ENCODE data around the gene PRR23E. TPM values are rescaled to one million over a fixed set of nuclear protein-coding genes. Genes with fewer than 3 reads are reported as not detected.
A peak's percentile ranks its signal among the peaks of the same experiment; 100 is the strongest.

PRR23E gene
- polyA plus RNA-seq, 4 donors: not detected

- H3K4me1 ChIP-seq (ENCODE audit: control insufficient read depth in 3 of 3, insufficient read depth in 2 of 3, low read depth in 1 of 3, low read length in 2 of 3): no peaks in the 10 kb centered on the region
- 67 to 78% (median 74%) methylated on average over 9 of the region's 9 CpGs for WGBS, 3 donors
- DNase-seq (no peak), FAIRE-seq (no peak)
- H3K36me3 ChIP-seq (ENCODE audit: control insufficient read depth in 3 of 3, insufficient read depth in 2 of 3, low read depth in 1 of 3, low read length in 3 of 3): no peaks in the 10 kb centered on the region
- no peaks in the 10 kb centered on the region for H3K9me3 ChIP-seq (ENCODE audit: control insufficient read depth in 2 of 2, insufficient read depth in 1 of 2, low read depth in 1 of 2, low read length in 1 of 2)
- H3K4me3 ChIP-seq (ENCODE audit: low read depth in 1 of 3, low read length in 3 of 3): no peak overlapping the region
- H3K27ac ChIP-seq (ENCODE audit: low read depth in 1 of 3, low read length in 2 of 3): no peak overlapping the region
- peaks cover 0 to 5% (median 4%) of the 10 kb centered on the region in 3 donors for H3K27me3 ChIP-seq (ENCODE audit: control insufficient read depth in 3 of 3, insufficient read depth in 3 of 3, low read length in 3 of 3)
Observed at GRCh38 chr3:127167315-127168043, 25.5 kb upstream of the PRR23E start.

DNA sequence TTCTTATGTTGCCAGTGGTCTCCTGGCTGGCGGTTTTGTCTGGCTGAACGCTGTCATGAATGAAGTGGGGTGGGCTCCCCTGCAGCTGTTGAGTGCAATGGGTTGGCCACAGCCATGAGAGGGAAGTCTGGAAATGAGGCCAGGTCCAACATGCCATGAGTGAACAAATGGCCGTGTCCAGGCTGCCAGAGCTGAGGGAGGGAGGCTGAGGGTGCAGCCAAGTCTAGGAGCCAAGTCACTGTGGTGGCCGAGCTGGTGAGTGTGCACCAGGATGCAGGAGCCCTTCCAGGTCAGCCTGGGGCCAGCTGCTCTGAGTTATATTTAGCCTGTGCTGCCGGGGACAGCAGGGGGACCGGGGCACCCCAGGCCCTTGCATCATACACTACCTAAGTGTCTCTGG is 24.7 kb upstream of the PRR23E start:
- peaks cover 0 to 6% (median 4%) of the 10 kb centered on the region in 3 donors for H3K27me3 ChIP-seq (ENCODE audit: control insufficient read depth in 3 of 3, insufficient read depth in 3 of 3, low read length in 3 of 3)
- no peaks in the 10 kb centered on the region for H3K4me1 ChIP-seq (ENCODE audit: control insufficient read depth in 3 of 3, insufficient read depth in 2 of 3, low read depth in 1 of 3, low read length in 2 of 3)
- DNase-seq (no peak), FAIRE-seq (no peak)
- H3K27ac ChIP-seq (ENCODE audit: low read depth in 1 of 3, low read length in 2 of 3): no peak overlapping the region
- WGBS, 3 donors: 62 to 68% (median 65%) methylated on average over 6 of the region's 6 CpGs
- H3K36me3 ChIP-seq (ENCODE audit: control insufficient read depth in 3 of 3, insufficient read depth in 2 of 3, low read depth in 1 of 3, low read length in 3 of 3): no peaks in the 10 kb centered on the region
- no peaks in the 10 kb centered on the region for H3K9me3 ChIP-seq (ENCODE audit: control insufficient read depth in 2 of 2, insufficient read depth in 1 of 2, low read depth in 1 of 2, low read length in 1 of 2)
- no peak overlapping the region for H3K4me3 ChIP-seq (ENCODE audit: low read depth in 1 of 3, low read length in 3 of 3)

- Histone ChIP-seq H3K27me3 (ENCODE audit: control insufficient read depth in 3 of 3, insufficient read depth in 3 of 3, low read length in 3 of 3) (peaks cover 0 to 10% (median 4%) of the 10 kb centered on the region in 3 donors), H3K4me3 (ENCODE audit: low read depth in 1 of 3, low read length in 3 of 3) (no peak overlapping the region), H3K36me3 (ENCODE audit: control insufficient read depth in 3 of 3, insufficient read depth in 2 of 3, low read depth in 1 of 3, low read length in 3 of 3) (no peaks in the 10 kb centered on the region), H3K4me1 (ENCODE audit: control insufficient read depth in 3 of 3, insufficient read depth in 2 of 3, low read depth in 1 of 3, low read length in 2 of 3) (no peaks in the 10 kb centered on the region), H3K9me3 (ENCODE audit: control insufficient read depth in 2 of 2, insufficient read depth in 1 of 2, low read depth in 1 of 2, low read length in 1 of 2) (no peaks in the 10 kb centered on the region), H3K27ac (ENCODE audit: low read depth in 1 of 3, low read length in 2 of 3) (no peak overlapping the region)
- no peak for FAIRE-seq
- no peak for DNase-seq
- WGBS, 3 donors: 38 to 48% (median 47%) methylated on average over 7 of the region's 7 CpGs
Observed at GRCh38 chr3:127170814-127171213, 22.1 kb upstream of the PRR23E start.

DNA sequence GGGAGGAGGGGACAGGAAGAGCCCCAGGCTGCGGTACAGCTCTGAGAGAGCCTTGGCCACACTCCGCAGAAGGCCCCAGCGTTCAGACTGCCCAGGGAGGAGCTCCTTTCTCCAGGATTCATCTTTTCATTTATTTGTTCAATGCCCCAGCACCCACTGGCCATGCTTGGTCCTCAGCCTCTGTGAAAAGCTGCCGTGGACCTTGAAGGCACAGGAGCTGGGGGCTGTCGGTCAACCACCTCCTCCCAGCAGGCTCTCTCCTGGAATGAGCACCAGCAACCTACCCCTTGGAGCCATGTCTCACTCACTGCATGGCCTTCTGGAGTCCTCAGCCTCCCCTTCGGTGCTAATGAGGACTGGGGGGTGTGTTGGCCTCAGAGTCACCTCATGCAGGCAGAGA is 21.6 kb upstream of the PRR23E start:
- Histone ChIP-seq H3K4me3 (ENCODE audit: low read depth in 1 of 3, low read length in 3 of 3) (no peak overlapping the region), H3K9me3 (ENCODE audit: control insufficient read depth in 2 of 2, insufficient read depth in 1 of 2, low read depth in 1 of 2, low read length in 1 of 2) (no peaks in the 10 kb centered on the region), H3K27me3 (ENCODE audit: control insufficient read depth in 3 of 3, insufficient read depth in 3 of 3, low read length in 3 of 3) (peaks cover 0 to 10% (median 4%) of the 10 kb centered on the region in 3 donors), H3K4me1 (ENCODE audit: control insufficient read depth in 3 of 3, insufficient read depth in 2 of 3, low read depth in 1 of 3, low read length in 2 of 3) (no peaks in the 10 kb centered on the region), H3K27ac (ENCODE audit: low read depth in 1 of 3, low read length in 2 of 3) (no peak overlapping the region), H3K36me3 (ENCODE audit: control insufficient read depth in 3 of 3, insufficient read depth in 2 of 3, low read depth in 1 of 3, low read length in 3 of 3) (no peaks in the 10 kb centered on the region)
- DNase-seq (no peak), FAIRE-seq (no peak)
- WGBS, 3 donors: 72 to 84% (median 79%) methylated on average over 6 of the region's 6 CpGs

GRCh38 chr3:127171721-127172120 is 21.2 kb upstream of the PRR23E start:
- 86 to 90% (median 88%) methylated on average over 4 of the region's 4 CpGs for WGBS, 3 donors
- H3K9me3 ChIP-seq (ENCODE audit: control insufficient read depth in 2 of 2, insufficient read depth in 1 of 2, low read depth in 1 of 2, low read length in 1 of 2): no peaks in the 10 kb centered on the region
- no peaks in the 10 kb centered on the region for H3K36me3 ChIP-seq (ENCODE audit: control insufficient read depth in 3 of 3, insufficient read depth in 2 of 3, low read depth in 1 of 3, low read length in 3 of 3)
- no peak overlapping the region for H3K27ac ChIP-seq (ENCODE audit: low read depth in 1 of 3, low read length in 2 of 3)
- no peak overlapping the region for H3K4me3 ChIP-seq (ENCODE audit: low read depth in 1 of 3, low read length in 3 of 3)
- DNase-seq: no peak
- H3K27me3 ChIP-seq (ENCODE audit: control insufficient read depth in 3 of 3, insufficient read depth in 3 of 3, low read length in 3 of 3): peaks cover 0 to 10% (median 4%) of the 10 kb centered on the region in 3 donors
- no peak for FAIRE-seq
- H3K4me1 ChIP-seq (ENCODE audit: control insufficient read depth in 3 of 3, insufficient read depth in 2 of 3, low read depth in 1 of 3, low read length in 2 of 3): no peaks in the 10 kb centered on the region

DNA sequence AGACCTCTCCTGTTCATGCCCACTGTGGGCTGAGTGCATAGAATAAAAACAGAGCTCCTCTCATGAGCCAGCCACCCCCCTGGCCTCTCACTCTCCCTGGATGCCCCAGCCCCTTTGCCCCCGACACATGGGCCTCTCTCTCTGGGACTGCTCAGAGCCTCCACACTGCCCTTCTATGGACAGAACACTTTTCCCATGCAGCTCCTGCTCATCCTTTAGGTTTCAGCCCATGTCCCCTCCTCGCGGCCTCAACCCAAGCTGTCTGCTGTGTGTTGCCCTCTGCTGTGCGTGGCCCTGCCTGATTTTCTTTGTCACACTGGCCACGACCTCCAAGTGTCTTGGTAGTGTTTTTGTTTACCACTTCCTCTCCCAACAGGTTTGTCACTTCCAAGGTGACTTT is 20.7 kb upstream of the PRR23E start:
- Histone ChIP-seq H3K9me3 (ENCODE audit: control insufficient read depth in 2 of 2, insufficient read depth in 1 of 2, low read depth in 1 of 2, low read length in 1 of 2) (peaks cover 0 to under 1% of the 10 kb centered on the region in 2 donors), H3K27me3 (ENCODE audit: control insufficient read depth in 3 of 3, insufficient read depth in 3 of 3, low read length in 3 of 3) (peaks cover 0 to 10% (median 4%) of the 10 kb centered on the region in 3 donors), H3K27ac (ENCODE audit: low read depth in 1 of 3, low read length in 2 of 3) (no peak overlapping the region), H3K36me3 (ENCODE audit: control insufficient read depth in 3 of 3, insufficient read depth in 2 of 3, low read depth in 1 of 3, low read length in 3 of 3) (no peaks in the 10 kb centered on the region), H3K4me1 (ENCODE audit: control insufficient read depth in 3 of 3, insufficient read depth in 2 of 3, low read depth in 1 of 3, low read length in 2 of 3) (no peaks in the 10 kb centered on the region), H3K4me3 (ENCODE audit: low read depth in 1 of 3, low read length in 3 of 3) (no peak overlapping the region)
- no peak for FAIRE-seq
- WGBS, 3 donors: 69 to 80% (median 77%) methylated on average over 5 of the region's 5 CpGs
- no peak for DNase-seq

DNA sequence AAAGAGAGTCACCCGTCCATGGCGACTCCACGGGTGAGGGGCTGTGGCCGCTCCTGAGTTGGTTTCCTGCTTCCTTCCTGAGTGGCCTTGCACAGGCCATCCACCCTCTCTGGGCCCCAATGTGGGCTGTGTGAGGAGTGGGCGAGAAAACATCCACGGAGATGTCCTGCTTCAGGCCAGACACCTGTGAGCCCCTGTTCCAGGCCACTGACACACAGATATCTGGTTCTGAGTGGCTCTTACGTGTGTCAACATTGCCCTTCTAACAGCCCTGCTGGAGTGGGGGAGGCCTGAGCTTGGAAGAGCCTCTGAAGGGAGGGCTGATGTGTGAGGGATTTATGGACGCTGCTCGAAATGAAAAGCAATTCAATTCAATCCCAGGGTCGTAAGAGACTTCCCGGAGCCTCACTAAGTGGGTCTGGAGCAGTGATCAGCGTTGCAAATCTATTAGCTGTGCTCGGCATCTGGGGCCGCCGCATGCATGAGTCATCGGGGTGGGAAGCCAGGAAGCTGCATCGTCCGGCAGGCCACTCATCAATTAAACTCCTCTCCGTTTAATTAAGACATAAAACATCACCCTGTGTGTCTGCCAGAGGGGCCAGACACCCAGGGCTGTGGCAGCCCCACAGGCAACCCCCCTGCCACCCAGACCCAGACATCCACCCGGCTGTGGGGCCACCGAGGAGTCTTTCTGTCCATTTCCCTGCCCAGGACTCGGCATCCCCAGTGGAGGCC is 20.0 kb upstream of the PRR23E start:
- Histone ChIP-seq H3K27me3 (ENCODE audit: control insufficient read depth in 3 of 3, insufficient read depth in 3 of 3, low read length in 3 of 3) (peaks cover 0 to 8% (median 5%) of the 10 kb centered on the region in 3 donors), H3K27ac (ENCODE audit: low read depth in 1 of 3, low read length in 2 of 3) (peak overlapping the region in 1 of 3 donors; percentile 16), H3K36me3 (ENCODE audit: control insufficient read depth in 3 of 3, insufficient read depth in 2 of 3, low read depth in 1 of 3, low read length in 3 of 3) (no peaks in the 10 kb centered on the region), H3K4me1 (ENCODE audit: control insufficient read depth in 3 of 3, insufficient read depth in 2 of 3, low read depth in 1 of 3, low read length in 2 of 3) (no peaks in the 10 kb centered on the region), H3K9me3 (ENCODE audit: control insufficient read depth in 2 of 2, insufficient read depth in 1 of 2, low read depth in 1 of 2, low read length in 1 of 2) (peaks cover 0 to 3% of the 10 kb centered on the region in 2 donors), H3K4me3 (ENCODE audit: low read depth in 1 of 3, low read length in 3 of 3) (no peak overlapping the region)
- 19 to 38% (median 31%) methylated on average over 20 to 22 of the region's 22 CpGs for WGBS, 3 donors
- FAIRE-seq: no peak
- peak in 1 of 2 donors; percentile 33 for DNase-seq

DNA sequence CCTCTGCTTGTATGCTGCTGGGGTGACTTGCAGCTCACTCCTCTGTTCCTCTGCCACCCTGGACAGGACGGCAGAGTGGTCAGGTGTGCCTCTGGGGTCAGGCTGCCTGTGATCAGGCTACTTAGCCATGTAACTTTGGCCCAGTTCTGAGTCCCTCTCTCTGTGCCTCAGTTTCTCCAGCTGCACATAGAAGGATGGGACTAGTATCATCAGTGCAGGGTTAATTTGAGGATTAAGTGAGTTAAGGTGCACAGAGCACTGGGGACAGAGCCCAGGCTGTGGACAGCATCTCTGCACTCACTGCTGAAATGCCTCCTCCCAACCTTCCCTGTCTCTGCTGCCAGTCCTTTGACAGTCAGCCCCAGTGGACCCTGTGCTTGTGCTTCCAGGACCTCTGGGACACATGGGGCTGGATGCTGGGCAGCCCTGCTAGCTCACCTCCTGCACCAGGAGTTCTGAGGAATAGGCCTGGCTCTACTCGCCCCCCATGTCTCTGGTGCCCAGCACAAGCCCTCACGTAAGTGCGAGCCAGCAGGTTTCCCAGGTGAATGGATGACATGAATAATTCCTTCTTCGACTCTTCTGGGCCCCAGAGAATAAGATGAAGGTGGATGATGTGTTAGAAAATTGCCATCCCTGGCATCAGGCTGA is 19.3 kb upstream of the PRR23E start:
- Histone ChIP-seq H3K4me1 (ENCODE audit: control insufficient read depth in 3 of 3, insufficient read depth in 2 of 3, low read depth in 1 of 3, low read length in 2 of 3) (no peaks in the 10 kb centered on the region), H3K9me3 (ENCODE audit: control insufficient read depth in 2 of 2, insufficient read depth in 1 of 2, low read depth in 1 of 2, low read length in 1 of 2) (peaks cover 0 to 3% of the 10 kb centered on the region in 2 donors), H3K27me3 (ENCODE audit: control insufficient read depth in 3 of 3, insufficient read depth in 3 of 3, low read length in 3 of 3) (peaks cover 0 to 8% (median 5%) of the 10 kb centered on the region in 3 donors), H3K27ac (ENCODE audit: low read depth in 1 of 3, low read length in 2 of 3) (no peak overlapping the region), H3K4me3 (ENCODE audit: low read depth in 1 of 3, low read length in 3 of 3) (no peak overlapping the region), H3K36me3 (ENCODE audit: control insufficient read depth in 3 of 3, insufficient read depth in 2 of 3, low read depth in 1 of 3, low read length in 3 of 3) (no peaks in the 10 kb centered on the region)
- FAIRE-seq: no peak
- WGBS, 3 donors: 74 to 84% (median 83%) methylated on average over 5 of the region's 5 CpGs
- no peak for DNase-seq
